ENCODE data around the gene HSD17B2. TPM values are rescaled to one million over a fixed set of nuclear protein-coding genes. Genes with fewer than 3 reads are reported as not detected.

HSD17B2 gene
- total RNA-seq, 1 experiment from 2014 or later: not detected

GRCh38 chr16:82010649-82011048 lies 24.4 kb upstream of the HSD17B2 start:
- no peak overlapping the region for H3K27ac ChIP-seq (ENCODE audit: low read length)
- peak overlapping the region; percentile 73; the same call in 1 of the 2 replicates for H2AFZ ChIP-seq (ENCODE audit: low read length)
- H3K9me3 ChIP-seq (ENCODE audit: low read length): no peaks in the 10 kb centered on the region; the same call in 1 of the 2 replicates
- H3K4me1 ChIP-seq (ENCODE audit: low read length): peaks cover 14% of the 10 kb centered on the region
- H3K9me2 ChIP-seq (replicated peaks; ENCODE audit: insufficient read depth, low read length): no peaks in the 10 kb centered on the region
- peak overlapping the region; percentile 80 for H3K9ac ChIP-seq (ENCODE audit: low read length)
- no peak for DNase-seq
- peak overlapping the region; percentile 85 for H3K4me2 ChIP-seq (ENCODE audit: low read depth, low read length, poor library complexity, severe bottlenecking)
- no peaks in the 10 kb centered on the region for H4K20me1 ChIP-seq (ENCODE audit: insufficient read depth, low read depth, low read length)
- peaks cover 12% of the 10 kb centered on the region for H3K79me2 ChIP-seq (ENCODE audit: low read length)
- H3K4me3 ChIP-seq (ENCODE audit: low read length): peak overlapping the region; percentile 78
- H3K36me3 ChIP-seq (ENCODE audit: insufficient read depth, low read length): peaks cover 4% of the 10 kb centered on the region; the same call in 1 of the 2 replicates
- no peaks in the 10 kb centered on the region; the same call in 1 of the 2 replicates for H3K27me3 ChIP-seq (ENCODE audit: low read length)

DNA sequence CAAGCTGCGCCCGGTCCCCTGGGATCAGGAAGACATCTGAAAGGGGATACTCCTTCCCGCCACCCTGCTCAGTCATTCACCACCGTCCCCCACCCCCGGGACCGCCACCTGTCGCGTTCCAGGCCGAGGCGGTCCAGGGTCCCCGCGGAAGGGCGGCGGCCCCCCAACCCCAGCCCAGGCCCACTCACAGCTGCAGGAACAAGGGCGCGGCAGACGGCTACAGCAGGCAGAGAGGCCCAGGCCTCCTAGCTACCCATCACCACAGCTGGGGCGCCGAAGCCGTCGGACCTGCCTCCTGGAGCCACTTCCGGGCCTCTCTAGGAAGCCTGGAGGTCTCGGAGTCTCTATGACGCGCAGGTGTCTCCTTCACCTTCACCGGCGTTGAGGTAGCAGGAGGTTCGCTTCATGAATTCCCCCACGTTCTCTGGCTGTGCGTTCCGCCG lies 23.8 kb upstream of the HSD17B2 start, which contains the start of gene SDR42E1:
TSS of gene SDR42E1 (minus strand) at position 272 of the 443 bp plus-strand sequence. CDS start 10,612 bp downstream, outside the sequence.
- Histone ChIP-seq H3K4me3 (ENCODE audit: low read length) (peak within 1 kb of the TSS; percentile 78), H3K79me2 (ENCODE audit: low read length) (peaks cover 12% of the 10 kb centered on the region), H3K27ac (ENCODE audit: low read length) (no peak within 1 kb of the TSS), H3K9me3 (ENCODE audit: low read length) (no peaks in the 10 kb centered on the region; the same call in 1 of the 2 replicates), H3K9me2 (replicated peaks; ENCODE audit: insufficient read depth, low read length) (no peaks in the 10 kb centered on the region), H4K20me1 (ENCODE audit: insufficient read depth, low read depth, low read length) (no peaks in the 10 kb centered on the region), H3K9ac (ENCODE audit: low read length) (peak within 1 kb of the TSS; percentile 80), H3K4me2 (ENCODE audit: low read depth, low read length, poor library complexity, severe bottlenecking) (peak within 1 kb of the TSS; percentile 85), H3K36me3 (ENCODE audit: insufficient read depth, low read length) (peaks cover 4% of the 10 kb centered on the region; the same call in 1 of the 2 replicates), H3K4me1 (ENCODE audit: low read length) (peaks cover 14% of the 10 kb centered on the region), H2AFZ (ENCODE audit: low read length) (peak within 1 kb of the TSS; percentile 73), H3K27me3 (ENCODE audit: low read length) (no peaks in the 10 kb centered on the region; the same call in 1 of the 2 replicates)
- DNase-seq: peak; percentile 94

DNA sequence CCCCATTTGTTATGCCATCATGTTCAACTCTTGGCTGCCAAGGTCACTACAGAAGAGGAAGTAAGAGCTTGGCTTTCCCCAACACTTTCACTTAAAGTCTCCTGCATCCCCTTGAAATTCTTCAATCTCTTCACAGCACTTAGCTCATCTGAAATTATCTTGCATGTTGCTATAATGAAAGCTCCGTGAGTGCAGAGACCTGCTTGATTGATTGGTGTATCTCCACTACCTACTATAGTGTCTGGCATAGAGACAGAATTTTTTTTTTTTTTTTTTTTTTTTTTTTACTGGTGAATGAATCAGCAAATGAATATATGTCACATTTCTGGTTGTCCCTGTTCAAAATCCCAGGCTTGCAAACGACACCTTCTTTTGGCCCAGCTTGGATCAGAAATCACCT lies 21.9 kb upstream of the HSD17B2 start:
- H3K36me3 ChIP-seq (ENCODE audit: insufficient read depth, low read length): peaks cover 4% of the 10 kb centered on the region; the same call in 1 of the 2 replicates
- H3K79me2 ChIP-seq (ENCODE audit: low read length): peaks cover 12% of the 10 kb centered on the region
- H3K27me3 ChIP-seq (ENCODE audit: low read length): no peaks in the 10 kb centered on the region; the same call in 1 of the 2 replicates
- H3K9ac ChIP-seq (ENCODE audit: low read length): no peak overlapping the region
- H3K4me1 ChIP-seq (ENCODE audit: low read length): peaks cover 14% of the 10 kb centered on the region
- no peaks in the 10 kb centered on the region for H4K20me1 ChIP-seq (ENCODE audit: insufficient read depth, low read depth, low read length)
- H3K4me3 ChIP-seq (ENCODE audit: low read length): no peak overlapping the region
- no peaks in the 10 kb centered on the region for H3K9me2 ChIP-seq (replicated peaks; ENCODE audit: insufficient read depth, low read length)
- DNase-seq: no peak
- no peak overlapping the region for H3K27ac ChIP-seq (ENCODE audit: low read length)
- H3K9me3 ChIP-seq (ENCODE audit: low read length): no peaks in the 10 kb centered on the region; the same call in 1 of the 2 replicates
- H3K4me2 ChIP-seq (ENCODE audit: low read depth, low read length, poor library complexity, severe bottlenecking): no peak overlapping the region
- no peak overlapping the region for H2AFZ ChIP-seq (ENCODE audit: low read length)

- Histone ChIP-seq H3K79me2 (ENCODE audit: low read length) (no peaks in the 10 kb centered on the region), H2AFZ (ENCODE audit: low read length) (no peak overlapping the region), H3K9me3 (ENCODE audit: low read length) (no peaks in the 10 kb centered on the region), H3K9ac (ENCODE audit: low read length) (no peak overlapping the region), H3K36me3 (ENCODE audit: insufficient read depth, low read length) (no peaks in the 10 kb centered on the region), H3K4me1 (ENCODE audit: low read length) (peaks cover 4% of the 10 kb centered on the region; the same call in 1 of the 2 replicates), H3K9me2 (replicated peaks; ENCODE audit: insufficient read depth, low read length) (no peaks in the 10 kb centered on the region), H3K4me3 (ENCODE audit: low read length) (no peak overlapping the region), H3K27ac (ENCODE audit: low read length) (no peak overlapping the region), H3K4me2 (ENCODE audit: low read depth, low read length, poor library complexity, severe bottlenecking) (no peak overlapping the region), H3K27me3 (ENCODE audit: low read length) (no peaks in the 10 kb centered on the region; the same call in 1 of the 2 replicates), H4K20me1 (ENCODE audit: insufficient read depth, low read depth, low read length) (no peaks in the 10 kb centered on the region)
- peak; percentile 48 for DNase-seq
Observed at GRCh38 chr16:82016263-82016662, 18.8 kb upstream of the HSD17B2 start.

DNA sequence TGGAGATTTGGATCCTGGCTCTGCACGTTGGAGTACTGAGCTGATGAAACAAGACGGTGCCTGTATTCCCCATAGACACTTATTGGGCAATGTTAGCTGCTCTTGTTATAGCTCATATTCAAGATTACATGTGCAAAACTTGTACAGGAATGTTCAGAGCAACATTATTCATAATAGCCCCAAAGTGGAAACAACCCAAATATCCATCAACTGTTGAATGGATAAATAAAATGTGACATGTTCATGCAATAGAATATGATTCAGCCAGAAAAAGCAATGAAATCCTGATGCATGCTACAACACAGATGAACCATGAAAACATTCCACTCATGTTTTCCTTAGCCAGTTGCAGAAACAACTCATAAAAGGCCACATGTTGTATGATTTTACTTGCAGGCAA lies 18.1 kb upstream of the HSD17B2 start:
- no peak for DNase-seq
- no peaks in the 10 kb centered on the region for H3K9me3 ChIP-seq (ENCODE audit: low read length)

GRCh38 chr16:82017911-82018568 lies 17.0 kb upstream of the HSD17B2 start:
- Histone ChIP-seq H2AFZ (ENCODE audit: low read length) (no peak overlapping the region), H3K9me3 (ENCODE audit: low read length) (no peaks in the 10 kb centered on the region), H3K4me3 (ENCODE audit: low read length) (no peak overlapping the region), H3K79me2 (ENCODE audit: low read length) (no peaks in the 10 kb centered on the region), H3K27me3 (ENCODE audit: low read length) (no peaks in the 10 kb centered on the region; the same call in 1 of the 2 replicates), H3K9me2 (replicated peaks; ENCODE audit: insufficient read depth, low read length) (no peaks in the 10 kb centered on the region), H3K36me3 (ENCODE audit: insufficient read depth, low read length) (no peaks in the 10 kb centered on the region), H3K27ac (ENCODE audit: low read length) (no peak overlapping the region), H4K20me1 (ENCODE audit: insufficient read depth, low read depth, low read length) (no peaks in the 10 kb centered on the region), H3K4me2 (ENCODE audit: low read depth, low read length, poor library complexity, severe bottlenecking) (no peak overlapping the region), H3K9ac (ENCODE audit: low read length) (no peak overlapping the region), H3K4me1 (ENCODE audit: low read length) (no peaks in the 10 kb centered on the region)
- no peak for DNase-seq

More for the DNA sequence above, 18.1 kb upstream of the HSD17B2 start:
- H3K4me3 ChIP-seq (ENCODE audit: low read length): no peak overlapping the region
- no peak overlapping the region for H3K27ac ChIP-seq (ENCODE audit: low read length)
- no peak overlapping the region for H2AFZ ChIP-seq (ENCODE audit: low read length)
- no peaks in the 10 kb centered on the region for H3K36me3 ChIP-seq (ENCODE audit: insufficient read depth, low read length)
- H3K79me2 ChIP-seq (ENCODE audit: low read length): no peaks in the 10 kb centered on the region
- H3K4me2 ChIP-seq (ENCODE audit: low read depth, low read length, poor library complexity, severe bottlenecking): no peak overlapping the region
- H3K4me1 ChIP-seq (ENCODE audit: low read length): no peaks in the 10 kb centered on the region
- H3K9me2 ChIP-seq (replicated peaks; ENCODE audit: insufficient read depth, low read length): no peaks in the 10 kb centered on the region
- no peaks in the 10 kb centered on the region for H4K20me1 ChIP-seq (ENCODE audit: insufficient read depth, low read depth, low read length)
- no peak overlapping the region for H3K9ac ChIP-seq (ENCODE audit: low read length)
- H3K27me3 ChIP-seq (ENCODE audit: low read length): no peaks in the 10 kb centered on the region; the same call in 1 of the 2 replicates

GRCh38 chr16:82019535-82019934 lies 15.5 kb upstream of the HSD17B2 start:
- no peak for DNase-seq
- Histone ChIP-seq H3K36me3 (ENCODE audit: insufficient read depth, low read length) (no peaks in the 10 kb centered on the region), H4K20me1 (ENCODE audit: insufficient read depth, low read depth, low read length) (no peaks in the 10 kb centered on the region)

DNA sequence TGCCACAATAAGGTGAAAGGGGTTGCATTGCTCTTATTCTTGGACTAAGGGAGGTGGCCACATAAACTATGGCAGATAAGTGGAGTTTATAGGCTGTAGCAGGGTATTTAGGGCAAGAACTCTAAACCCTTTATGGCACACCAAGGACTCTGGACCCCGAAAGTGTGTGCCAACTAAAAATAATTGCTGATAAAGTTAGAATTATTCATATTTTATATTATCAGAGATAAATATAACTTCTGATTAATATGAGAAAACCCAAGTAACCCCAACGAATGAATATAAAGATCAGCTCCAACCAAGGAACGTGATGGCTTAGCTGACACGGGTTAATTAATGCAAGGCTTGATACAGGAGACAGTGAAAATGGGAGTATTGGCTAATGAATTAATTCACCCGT lies 15.0 kb upstream of the HSD17B2 start:
- no peak overlapping the region for H2AFZ ChIP-seq (ENCODE audit: low read length)
- H4K20me1 ChIP-seq (ENCODE audit: insufficient read depth, low read depth, low read length): no peaks in the 10 kb centered on the region
- no peaks in the 10 kb centered on the region for H3K36me3 ChIP-seq (ENCODE audit: insufficient read depth, low read length)
- no peaks in the 10 kb centered on the region for H3K9me2 ChIP-seq (replicated peaks; ENCODE audit: insufficient read depth, low read length)
- no peaks in the 10 kb centered on the region for H3K27me3 ChIP-seq (ENCODE audit: low read length)
- no peak overlapping the region for H3K27ac ChIP-seq (ENCODE audit: low read length)
- H3K9me3 ChIP-seq (ENCODE audit: low read length): no peaks in the 10 kb centered on the region
- H3K4me3 ChIP-seq (ENCODE audit: low read length): no peak overlapping the region
- no peak overlapping the region for H3K4me2 ChIP-seq (ENCODE audit: low read depth, low read length, poor library complexity, severe bottlenecking)
- no peaks in the 10 kb centered on the region for H3K4me1 ChIP-seq (ENCODE audit: low read length)
- no peak overlapping the region for H3K9ac ChIP-seq (ENCODE audit: low read length)
- no peaks in the 10 kb centered on the region for H3K79me2 ChIP-seq (ENCODE audit: low read length)
- DNase-seq: no peak

More at GRCh38 chr16:82019535-82019934, 15.5 kb upstream of the HSD17B2 start:
- no peak overlapping the region for H3K4me3 ChIP-seq (ENCODE audit: low read length)
- H3K27me3 ChIP-seq (ENCODE audit: low read length): no peaks in the 10 kb centered on the region; the same call in 1 of the 2 replicates
- H3K4me2 ChIP-seq (ENCODE audit: low read depth, low read length, poor library complexity, severe bottlenecking): no peak overlapping the region
- H3K79me2 ChIP-seq (ENCODE audit: low read length): no peaks in the 10 kb centered on the region
- H3K9ac ChIP-seq (ENCODE audit: low read length): no peak overlapping the region
- H2AFZ ChIP-seq (ENCODE audit: low read length): no peak overlapping the region
- no peaks in the 10 kb centered on the region for H3K9me2 ChIP-seq (replicated peaks; ENCODE audit: insufficient read depth, low read length)
- H3K9me3 ChIP-seq (ENCODE audit: low read length): no peaks in the 10 kb centered on the region
- H3K4me1 ChIP-seq (ENCODE audit: low read length): no peaks in the 10 kb centered on the region
- no peak overlapping the region for H3K27ac ChIP-seq (ENCODE audit: low read length)

All from Karpas-422 (cell line).